Islet precursor cell (in vitro differentiated cells): ENCODE measurements around the gene PPP3R1.
A peak's percentile ranks its signal among the peaks of the same experiment; 100 is the strongest.

Source experiments
- DNase-seq: peaks from one replicate; pipeline ENCODE4 v3.0.0-alpha.2; 2018

The PPP3R1 gene

GRCh38 chr2:68256093-68256450 lies 3.7 kb upstream of the PPP3R1 start:
- DNase-seq, result no peak

- no peak for DNase-seq
Measured at GRCh38 chr2:68253219-68254068, 1.1 kb upstream of the PPP3R1 start.

DNA sequence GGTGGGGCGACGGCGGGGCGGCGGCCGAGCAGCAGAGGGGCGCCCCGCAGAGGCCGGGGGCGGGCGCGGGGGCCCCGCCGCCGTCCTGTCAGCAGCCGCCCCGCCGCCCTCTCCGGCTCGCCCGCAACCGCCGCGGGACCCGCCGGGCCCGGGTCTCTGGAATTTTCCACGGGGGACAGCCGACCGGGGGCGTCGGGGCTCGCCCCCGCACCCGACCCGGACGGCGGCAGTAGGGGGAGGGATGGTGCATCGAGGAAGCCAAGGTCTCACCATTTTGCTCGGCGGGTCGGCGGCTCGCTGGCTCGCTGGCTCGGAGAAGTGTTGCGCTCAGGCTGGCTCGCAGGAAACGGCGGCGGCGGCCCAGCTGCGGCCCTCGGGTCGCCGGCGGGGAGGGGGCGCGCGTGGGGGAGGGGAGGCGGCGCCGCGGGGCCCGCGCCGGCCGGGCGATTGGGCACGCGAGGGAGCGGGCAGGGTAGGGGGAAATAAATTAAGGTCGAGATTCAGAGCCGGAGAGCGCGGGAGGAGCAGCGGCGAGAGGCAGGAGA lies 405 bp downstream of the PPP3R1 start:
- peak; percentile 71 for DNase-seq

- peak; percentile 84 for DNase-seq
Measured at GRCh38 chr2:68251187-68251854, 1.0 kb downstream of the PPP3R1 start.

DNA sequence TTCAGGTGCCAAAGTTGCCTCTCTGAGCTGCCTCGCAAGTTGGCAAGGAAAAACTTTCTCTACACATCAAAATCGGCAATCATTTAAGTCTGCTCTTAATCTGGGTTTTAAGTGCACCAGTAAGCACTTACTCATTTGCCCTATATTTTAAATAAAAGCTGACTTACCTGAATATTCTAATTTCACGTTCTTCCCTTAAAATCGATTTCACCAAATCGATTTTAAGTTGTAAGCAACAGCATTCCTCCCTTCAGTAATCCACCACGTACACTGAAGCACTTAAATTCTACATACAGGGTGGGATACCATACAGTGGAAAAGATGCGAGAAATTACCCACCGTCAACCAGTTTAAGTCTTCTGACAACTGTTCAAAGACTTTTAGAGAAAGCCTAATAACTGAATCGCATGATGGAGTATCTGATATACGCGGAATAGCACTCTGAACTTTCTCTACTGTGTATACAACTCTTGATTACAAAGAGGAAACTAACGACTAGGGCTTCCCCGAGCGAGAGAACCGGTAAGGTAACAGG lies 1.6 kb downstream of the PPP3R1 start:
- DNase-seq, result no peak

GRCh38 chr2:68250196-68250595 lies 2.1 kb downstream of the PPP3R1 start:
- DNase-seq, result no peak

DNA sequence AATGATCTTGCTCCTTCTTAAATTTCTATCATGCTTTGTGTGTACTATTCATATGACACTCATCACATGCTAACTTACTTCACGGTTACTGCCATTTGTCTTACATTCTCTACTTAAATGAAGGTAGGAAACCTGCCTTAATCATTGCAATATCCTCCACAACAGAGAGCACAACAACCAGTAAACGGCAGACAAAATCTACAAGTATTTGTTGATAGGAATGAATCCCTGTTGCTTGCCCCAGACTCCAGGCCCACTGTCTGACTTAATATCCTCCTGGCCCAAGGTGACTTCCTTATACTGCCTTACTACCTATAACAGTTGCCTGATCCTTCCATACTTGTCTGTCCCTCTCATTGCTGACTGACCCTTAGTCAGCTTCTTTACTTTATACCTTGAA lies 3.5 kb downstream of the PPP3R1 start:
- DNase-seq, result no peak

DNA sequence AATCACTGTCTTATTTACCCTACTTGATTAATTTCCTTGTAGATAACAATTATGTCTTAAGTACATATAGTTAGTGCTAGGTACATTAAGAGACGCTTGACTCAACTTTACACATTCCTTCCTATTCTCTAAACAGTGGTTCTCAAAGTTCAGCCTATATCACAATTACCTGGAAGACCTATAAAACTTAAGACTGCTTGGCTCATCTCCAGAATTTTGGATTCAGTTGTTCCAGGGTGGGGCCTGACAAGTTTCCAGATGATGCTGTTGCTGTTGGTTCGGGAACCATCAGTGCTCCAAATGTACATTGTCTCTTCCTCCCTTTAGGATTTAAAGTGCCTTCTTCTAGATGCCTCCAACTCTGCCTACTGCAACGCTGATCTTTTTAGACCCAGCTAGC lies 4.0 kb downstream of the PPP3R1 start:
- no peak for DNase-seq

- no peak for DNase-seq
Measured at GRCh38 chr2:68246396-68246795, 5.9 kb downstream of the PPP3R1 start.

- DNase-seq, result no peak
Measured at GRCh38 chr2:68245672-68246071, 6.7 kb downstream of the PPP3R1 start.

DNA sequence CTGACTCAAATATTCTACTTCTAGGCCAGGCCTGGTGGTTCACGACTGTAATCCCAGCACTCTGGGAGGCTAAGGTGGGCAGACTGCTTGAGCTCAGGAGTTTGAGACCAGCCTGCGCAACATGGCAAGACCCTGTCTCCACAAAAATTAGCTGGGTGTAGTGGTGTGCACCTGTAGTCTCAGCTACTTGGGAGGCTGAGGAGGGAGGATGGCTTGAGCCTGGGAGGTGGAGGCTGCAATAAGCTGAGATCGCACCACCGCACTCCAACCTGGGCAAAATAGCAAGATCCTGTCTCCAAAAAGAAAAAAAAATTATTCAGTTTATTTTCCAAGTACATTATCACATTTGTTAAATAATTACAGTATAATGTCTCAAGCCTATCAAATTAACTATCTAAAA lies 7.3 kb downstream of the PPP3R1 start:
- DNase-seq, result no peak

- no peak for DNase-seq
Measured at GRCh38 chr2:68244456-68244855, 7.9 kb downstream of the PPP3R1 start.

DNA sequence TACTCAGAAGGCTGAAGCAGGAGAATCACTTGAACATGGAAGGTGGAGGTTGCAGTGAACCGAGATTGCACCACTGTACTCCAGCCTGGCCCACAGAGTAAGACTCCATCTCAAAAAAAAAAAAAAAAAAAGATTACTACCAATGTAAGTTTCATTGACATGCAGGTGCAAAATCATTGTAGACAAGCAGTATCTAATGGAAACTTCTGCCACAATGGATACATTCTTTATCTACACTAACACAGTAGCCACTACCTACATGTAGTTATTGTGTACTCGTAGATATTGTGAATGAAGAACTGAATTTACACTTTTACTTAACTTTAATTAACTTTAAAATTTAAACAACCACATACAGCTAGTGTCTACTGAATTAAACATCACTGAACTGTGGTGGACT lies 10.6 kb downstream of the PPP3R1 start:
- DNase-seq, result no peak

DNA sequence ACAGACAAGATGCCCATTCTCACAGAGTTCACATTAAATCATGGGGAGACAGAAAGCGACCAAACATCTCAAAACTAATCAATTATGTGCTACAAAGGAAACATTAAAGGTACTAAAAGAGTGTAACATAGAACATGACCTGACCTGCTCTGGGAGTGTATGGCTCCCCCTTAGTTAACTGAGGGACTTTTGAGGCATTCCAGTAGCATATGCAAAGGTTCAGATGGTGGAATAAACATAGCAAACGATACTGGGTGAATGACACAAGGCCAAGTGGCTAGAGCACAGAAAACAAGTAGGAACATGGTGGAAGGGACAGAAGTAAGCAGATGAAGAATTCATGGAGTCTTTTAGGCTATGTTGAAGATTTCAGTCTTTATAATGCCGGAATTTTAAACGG lies 11.9 kb downstream of the PPP3R1 start:
- no peak for DNase-seq

GRCh38 chr2:68238955-68239822 lies 13.1 kb downstream of the PPP3R1 start:
- no peak for DNase-seq

GRCh38 chr2:68237976-68238580 lies 14.3 kb downstream of the PPP3R1 start:
- peak; percentile 63 for DNase-seq

DNA sequence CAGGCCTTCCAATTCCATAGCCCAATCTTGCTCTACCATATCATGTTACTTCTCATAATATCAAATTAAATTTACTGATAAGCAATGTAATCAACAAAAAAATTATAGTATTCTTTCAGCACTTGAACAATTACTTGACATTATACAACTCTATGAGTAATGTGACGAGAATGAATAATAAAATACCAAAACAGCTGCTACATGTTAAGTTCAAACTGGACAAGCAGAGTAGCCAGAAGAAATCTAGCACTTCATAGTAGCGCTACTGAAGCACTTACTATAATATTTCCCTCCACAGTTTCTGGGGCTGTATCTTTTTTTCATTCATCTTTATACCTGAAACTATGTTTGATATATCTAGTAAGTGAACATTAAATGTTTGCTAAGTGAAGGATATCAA lies 14.9 kb downstream of the PPP3R1 start:
- DNase-seq, result no peak

DNA sequence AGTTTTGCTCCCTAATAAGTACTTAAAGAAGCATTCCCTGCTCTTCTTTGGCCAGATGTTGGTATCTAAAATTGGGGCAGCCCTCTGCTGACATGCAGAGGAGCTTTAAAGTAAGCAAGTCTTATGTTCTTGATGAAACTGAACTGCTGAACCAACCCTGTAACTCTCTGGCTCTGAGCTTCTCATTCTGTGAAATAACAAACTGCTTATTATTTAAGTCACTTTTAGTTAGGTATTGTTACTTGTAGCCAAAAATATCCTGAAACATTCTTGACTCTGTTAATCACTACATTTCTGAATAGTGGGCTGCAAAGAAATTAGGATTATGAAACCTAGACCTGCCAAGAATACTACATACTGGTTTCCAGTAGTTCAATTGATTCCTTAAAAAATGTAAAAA lies 15.5 kb downstream of the PPP3R1 start:
- DNase-seq, result no peak

DNA sequence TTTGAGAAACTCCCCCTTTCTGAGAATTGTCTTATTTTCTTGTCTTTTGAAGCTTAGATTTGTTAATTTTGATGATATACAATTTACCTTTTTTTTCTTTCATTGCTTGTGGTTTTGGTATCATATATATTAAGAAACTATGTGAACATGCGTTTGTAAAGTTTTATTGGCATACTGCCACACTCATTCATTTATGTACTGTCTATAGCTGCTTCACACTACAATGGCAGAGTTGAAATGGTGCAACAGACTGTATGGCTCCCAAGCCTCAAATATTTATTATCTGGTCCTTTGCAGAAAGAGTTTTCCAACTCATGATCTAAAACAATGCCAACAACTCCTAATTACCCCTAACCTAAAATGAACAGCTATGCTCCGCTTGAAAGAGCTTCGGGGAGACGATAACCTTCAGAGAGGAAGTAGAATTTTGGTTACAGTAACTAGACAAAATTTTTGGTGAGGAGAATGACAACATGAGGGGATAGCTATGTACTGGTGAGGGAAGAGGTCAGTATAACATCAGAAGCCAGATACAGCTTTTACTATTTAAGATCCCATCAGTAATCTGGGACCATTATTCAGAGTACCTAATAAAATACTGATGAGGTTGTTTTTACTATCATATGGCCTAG lies 16.1 kb downstream of the PPP3R1 start:
- DNase-seq, result no peak

GRCh38 chr2:68235090-68235489 lies 17.2 kb downstream of the PPP3R1 start:
- no peak for DNase-seq

GRCh38 chr2:68234405-68234804 lies 17.9 kb downstream of the PPP3R1 start:
- DNase-seq, result no peak

GRCh38 chr2:68231061-68231372 lies 21.3 kb downstream of the PPP3R1 start:
- no peak for DNase-seq
